Chondrocyte (in vitro differentiated cells): ENCODE results near the gene KRTAP5-3. TPM values are rescaled to one million over a fixed set of nuclear protein-coding genes. Genes with fewer than 3 reads are reported as not detected.

Source experiments
- DNase-seq: peaks from one replicate; pipeline ENCODE4 v3.0.0; 2021; ENCODE audit warnings: mixed read lengths, low spot score
- H3K27ac Mint-ChIP-seq: one replicate; pipeline ENCODE4 v1.8.0; 2021; ENCODE audit warnings: mild to moderate bottlenecking, moderate library complexity, mixed read lengths; ENCODE audit not compliant: unreplicated experiment
- H3K27me3 Mint-ChIP-seq: 2 replicates; pipeline ENCODE4 v1.8.0; 2021; ENCODE audit warnings: low read depth, mixed read lengths
- H3K36me3 Mint-ChIP-seq: 2 replicates; pipeline ENCODE4 v1.8.0; 2021; ENCODE audit warnings: low read depth, mixed read lengths
- H3K4me1 Mint-ChIP-seq: 2 replicates; pipeline ENCODE4 v1.8.0; 2021; ENCODE audit warnings: low read depth, mild to moderate bottlenecking, mixed read lengths
- H3K4me3 Mint-ChIP-seq: one replicate; pipeline ENCODE4 v1.8.0; 2021; ENCODE audit warnings: mild to moderate bottlenecking, moderate library complexity, mixed read lengths; ENCODE audit not compliant: unreplicated experiment
- H3K9me3 Mint-ChIP-seq: 2 replicates; pipeline ENCODE4 v1.8.0; 2021; ENCODE audit warnings: low read depth, mixed read lengths
- CTCF ChIP-seq: fragments of 200-600 bp; sonication (generic); IDR thresholded peaks from 2 replicates; pipeline ENCODE4 v1.5.0; 2021; ENCODE audit warnings: antibody characterized with exemption, mild to moderate bottlenecking, moderate library complexity
- total RNA-seq: library from RNA; stranded (reverse); gene quantifications from 3 replicates; pipeline ENCODE4 v1.2.1, GENCODE V29; 2021

Gene KRTAP5-3
- total RNA-seq, 1 donor from 2014 or later = not detected

- H3K4me1 Mint-ChIP-seq = no peaks in the 10 kb centered on the region
- TF ChIP-seq CTCF = no peak
- H3K36me3 Mint-ChIP-seq = no peaks in the 10 kb centered on the region
- H3K4me3 Mint-ChIP-seq = no peak overlapping the region
- DNase-seq = peak; percentile 85
- H3K9me3 Mint-ChIP-seq = no peaks in the 10 kb centered on the region
- peaks cover 41% of the 10 kb centered on the region for H3K27me3 Mint-ChIP-seq
- H3K27ac Mint-ChIP-seq = no peak overlapping the region
These were observed 34.3 kb upstream of the KRTAP5-3 start for GRCh38 chr11:1642288-1643145.

GRCh38 chr11:1641096-1641495, 32.8 kb upstream of the KRTAP5-3 start:
- Mint-ChIP-seq H3K4me1 (no peaks in the 10 kb centered on the region), H3K27me3 (peaks cover 47% of the 10 kb centered on the region), H3K9me3 (no peaks in the 10 kb centered on the region), H3K4me3 (no peak overlapping the region), H3K36me3 (no peaks in the 10 kb centered on the region), H3K27ac (no peak overlapping the region)
- peak; percentile 84 for DNase-seq
- no peak for TF ChIP-seq CTCF

GRCh38 chr11:1640076-1640946, 32.0 kb upstream of the KRTAP5-3 start:
- no peak overlapping the region for H3K27ac Mint-ChIP-seq
- no peaks in the 10 kb centered on the region for H3K9me3 Mint-ChIP-seq
- peak; percentile 87 for TF ChIP-seq CTCF
- DNase-seq = peak; percentile 74
- H3K4me3 Mint-ChIP-seq = no peak overlapping the region
- peaks cover 51% of the 10 kb centered on the region for H3K27me3 Mint-ChIP-seq
- no peaks in the 10 kb centered on the region for H3K4me1 Mint-ChIP-seq
- H3K36me3 Mint-ChIP-seq = no peaks in the 10 kb centered on the region

GRCh38 chr11:1639666-1640065, 31.4 kb upstream of the KRTAP5-3 start:
- DNase-seq = peak; percentile 51
- H3K27me3 Mint-ChIP-seq = peaks cover 49% of the 10 kb centered on the region

More at GRCh38 chr11:1639666-1640065, 31.4 kb upstream of the KRTAP5-3 start:
- no peaks in the 10 kb centered on the region for H3K9me3 Mint-ChIP-seq
- H3K4me3 Mint-ChIP-seq = no peak overlapping the region
- H3K36me3 Mint-ChIP-seq = no peaks in the 10 kb centered on the region
- no peak overlapping the region for H3K27ac Mint-ChIP-seq
- no peaks in the 10 kb centered on the region for H3K4me1 Mint-ChIP-seq
- TF ChIP-seq CTCF = no peak
